Bronchial epithelial cell (primary cell): ENCODE results near the gene SLC38A4. TPM values are rescaled to one million over a fixed set of nuclear protein-coding genes. Genes with fewer than 3 reads are reported as not detected.
"Not testable (repeated sequence)": the region's sequence is repeated elsewhere in the genome, so short reads cannot be mapped to it uniquely, and the experiment has no call there.

Experiments
- DNase-seq: peaks from one replicate; pipeline ENCODE4 v3.0.0-alpha.2; 2010; ENCODE audit warnings: low read depth
- FAIRE-seq: peaks from 2 replicates; lab custom pipeline; 2011; peaks lifted over from hg19 to GRCh38; lab: Jason Lieb, UNC
- H3K27me3 ChIP-seq: 2 replicates; pipeline ENCODE4 v1.5.1; 2011; ENCODE audit warnings: low read length; ENCODE audit not compliant: control insufficient read depth, insufficient read depth
- H3K36me3 ChIP-seq: 2 replicates; pipeline ENCODE4 v1.5.1; 2011; ENCODE audit warnings: low read length; ENCODE audit not compliant: control insufficient read depth, insufficient read depth
- H3K4me3 ChIP-seq: 2 replicates; pipeline ENCODE4 v1.5.1; 2011; ENCODE audit warnings: mild to moderate bottlenecking, low read depth, low read length, control low read depth
- total RNA-seq: library from RNA; depleted of rRNA; stranded (reverse); fragments of >200 nt; gene quantifications from 2 replicates; pipeline ENCODE4 v1.2.1, GENCODE V29; 2014
- TF ChIP-seq, protein P1 (sequence below): IDR thresholded peaks from 2 replicates; pipeline ENCODE4 v1.5.1; 2011; ENCODE audit warnings: mild to moderate bottlenecking, moderate library complexity, low read length, control low read depth, inconsistent platforms; ENCODE audit not compliant: insufficient read depth, severe bottlenecking

The SLC38A4 gene
- total RNA-seq, 1 donor from 2014 or later, result 2.9 TPM

GRCh38 chr12:46754550-46754949 is 71.2 kb downstream of the SLC38A4 start:
- FAIRE-seq, result no peak
- H3K36me3 ChIP-seq, result no peaks in the 10 kb centered on the region
- no peak for DNase-seq
- TF ChIP-seq, protein P1, sequence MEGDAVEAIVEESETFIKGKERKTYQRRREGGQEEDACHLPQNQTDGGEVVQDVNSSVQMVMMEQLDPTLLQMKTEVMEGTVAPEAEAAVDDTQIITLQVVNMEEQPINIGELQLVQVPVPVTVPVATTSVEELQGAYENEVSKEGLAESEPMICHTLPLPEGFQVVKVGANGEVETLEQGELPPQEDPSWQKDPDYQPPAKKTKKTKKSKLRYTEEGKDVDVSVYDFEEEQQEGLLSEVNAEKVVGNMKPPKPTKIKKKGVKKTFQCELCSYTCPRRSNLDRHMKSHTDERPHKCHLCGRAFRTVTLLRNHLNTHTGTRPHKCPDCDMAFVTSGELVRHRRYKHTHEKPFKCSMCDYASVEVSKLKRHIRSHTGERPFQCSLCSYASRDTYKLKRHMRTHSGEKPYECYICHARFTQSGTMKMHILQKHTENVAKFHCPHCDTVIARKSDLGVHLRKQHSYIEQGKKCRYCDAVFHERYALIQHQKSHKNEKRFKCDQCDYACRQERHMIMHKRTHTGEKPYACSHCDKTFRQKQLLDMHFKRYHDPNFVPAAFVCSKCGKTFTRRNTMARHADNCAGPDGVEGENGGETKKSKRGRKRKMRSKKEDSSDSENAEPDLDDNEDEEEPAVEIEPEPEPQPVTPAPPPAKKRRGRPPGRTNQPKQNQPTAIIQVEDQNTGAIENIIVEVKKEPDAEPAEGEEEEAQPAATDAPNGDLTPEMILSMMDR, result no peak
- H3K4me3 ChIP-seq, result no peak overlapping the region
- no peaks in the 10 kb centered on the region for H3K27me3 ChIP-seq

DNA sequence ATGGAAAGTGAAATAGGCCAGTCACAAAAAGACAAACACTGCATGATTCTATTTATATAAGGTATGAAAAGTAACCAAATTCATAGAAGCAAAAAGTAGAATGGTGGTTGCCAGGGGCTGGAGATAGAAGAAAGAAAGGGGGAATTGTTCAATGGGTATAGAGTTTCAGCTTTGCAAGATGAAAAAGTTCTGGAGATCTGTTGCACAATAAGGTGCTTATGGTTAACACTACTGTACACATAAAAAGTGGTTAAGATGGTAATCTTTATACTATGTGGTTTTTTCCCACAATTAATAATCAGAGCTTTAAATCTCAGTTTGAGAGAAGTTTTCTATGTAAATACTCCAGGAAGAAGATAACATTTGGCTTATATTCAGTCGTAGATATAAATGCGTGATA is 73.4 kb downstream of the SLC38A4 start:
- FAIRE-seq (no peak), DNase-seq (no peak)
- Histone ChIP-seq H3K4me3 (no peak overlapping the region), H3K36me3 (no peaks in the 10 kb centered on the region), H3K27me3 (no peaks in the 10 kb centered on the region)
- TF ChIP-seq, protein P1, result no peak

GRCh38 chr12:46751173-46751572 is 74.6 kb downstream of the SLC38A4 start:
- no peak for FAIRE-seq
- TF ChIP-seq, protein P1, result no peak
- no peak overlapping the region for H3K4me3 ChIP-seq
- H3K36me3 ChIP-seq, result no peaks in the 10 kb centered on the region
- no peak for DNase-seq
- no peaks in the 10 kb centered on the region for H3K27me3 ChIP-seq

GRCh38 chr12:46749322-46749721 is 76.5 kb downstream of the SLC38A4 start:
- no peaks in the 10 kb centered on the region for H3K27me3 ChIP-seq
- DNase-seq, result no peak
- no peak for FAIRE-seq
- no peaks in the 10 kb centered on the region for H3K36me3 ChIP-seq
- no peak overlapping the region for H3K4me3 ChIP-seq
- TF ChIP-seq, protein P1, result no peak

DNA sequence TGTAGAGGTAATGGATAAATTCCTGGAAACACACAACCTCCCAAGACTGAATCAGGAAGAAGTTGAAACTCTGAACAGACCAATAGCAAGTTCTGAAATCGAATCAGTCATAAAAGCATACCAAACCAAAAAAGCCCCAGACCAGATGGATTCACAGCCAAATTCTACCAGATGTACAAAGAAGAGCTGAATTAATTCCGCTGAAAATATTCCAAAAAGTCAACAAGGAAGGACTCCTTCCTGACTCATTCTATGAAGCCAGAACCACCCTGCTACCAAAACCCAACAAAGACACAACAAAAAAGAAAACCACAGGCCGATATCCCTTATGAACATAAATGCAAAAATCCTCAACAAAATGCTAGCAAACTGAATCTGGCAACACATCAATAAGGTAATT is 81.5 kb downstream of the SLC38A4 start:
- TF ChIP-seq, protein P1, result no peak
- Histone ChIP-seq H3K4me3 (no peak overlapping the region), H3K36me3 (no peaks in the 10 kb centered on the region), H3K27me3 (no peaks in the 10 kb centered on the region)
- DNase-seq (no peak), FAIRE-seq (no peak)

GRCh38 chr12:46743456-46743855 is 82.3 kb downstream of the SLC38A4 start:
- H3K36me3 ChIP-seq, result no peaks in the 10 kb centered on the region
- no peaks in the 10 kb centered on the region for H3K27me3 ChIP-seq
- TF ChIP-seq, protein P1, result no peak

DNA sequence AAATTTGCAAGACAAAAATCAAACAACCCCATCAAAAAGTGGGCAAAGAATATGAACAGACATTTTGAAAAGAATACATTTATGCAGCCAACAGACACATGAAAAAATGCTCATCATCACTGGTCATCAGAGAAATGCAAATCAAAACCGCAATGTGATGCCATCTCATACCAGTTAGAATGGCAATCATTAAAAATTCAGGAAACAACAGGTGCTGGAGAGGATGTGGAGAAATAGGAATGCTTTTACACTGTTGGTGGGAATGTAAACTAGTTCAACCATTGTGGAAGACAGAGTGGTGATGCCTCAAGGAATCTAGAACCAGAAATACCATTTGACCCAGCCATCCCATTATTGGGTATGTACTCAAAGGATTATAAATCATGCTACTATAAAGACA is 83.5 kb downstream of the SLC38A4 start:
- not testable (repeated sequence) for H3K36me3 ChIP-seq, H3K27me3 ChIP-seq, H3K4me3 ChIP-seq, FAIRE-seq, DNase-seq

More at GRCh38 chr12:46743456-46743855, 82.3 kb downstream of the SLC38A4 start:
- DNase-seq (no peak), FAIRE-seq (no peak)
- no peak overlapping the region for H3K4me3 ChIP-seq
